Osteocyte (in vitro differentiated cells): ENCODE results near the gene CA6. TPM values are rescaled to one million over a fixed set of nuclear protein-coding genes. Genes with fewer than 3 reads are reported as not detected.
"Not testable (repeated sequence)": the region's sequence is repeated elsewhere in the genome, so short reads cannot be mapped to it uniquely, and the experiment has no call there.

Experiments
- DNase-seq: peaks from one replicate; pipeline ENCODE4 v3.0.0; 2021; ENCODE audit warnings: mixed read lengths; ENCODE audit not compliant: unreplicated experiment; ENCODE audit errors: extremely low spot score
- H3K27ac Mint-ChIP-seq: one replicate; pipeline ENCODE4 v1.8.0; 2021; ENCODE audit warnings: mild to moderate bottlenecking, mixed read lengths; ENCODE audit not compliant: unreplicated experiment
- H3K27me3 Mint-ChIP-seq: one replicate; pipeline ENCODE4 v1.8.0; 2021; ENCODE audit warnings: mixed read lengths; ENCODE audit not compliant: unreplicated experiment
- H3K36me3 Mint-ChIP-seq: one replicate; pipeline ENCODE4 v1.8.0; 2021; ENCODE audit warnings: mixed read lengths; ENCODE audit not compliant: unreplicated experiment
- H3K4me1 Mint-ChIP-seq: one replicate; pipeline ENCODE4 v1.8.0; 2021; ENCODE audit warnings: mixed read lengths; ENCODE audit not compliant: unreplicated experiment
- H3K4me3 Mint-ChIP-seq: one replicate; pipeline ENCODE4 v1.8.0; 2021; ENCODE audit warnings: mild to moderate bottlenecking, moderate library complexity, mixed read lengths; ENCODE audit not compliant: unreplicated experiment
- H3K9me3 Mint-ChIP-seq: one replicate; pipeline ENCODE4 v1.8.0; 2021; ENCODE audit warnings: mixed read lengths; ENCODE audit not compliant: unreplicated experiment
- CTCF ChIP-seq: fragments of 200-600 bp; sonication (generic); IDR thresholded peaks from 2 replicates; pipeline ENCODE4 v1.5.0; 2021; ENCODE audit warnings: antibody characterized with exemption, mild to moderate bottlenecking, moderate library complexity
- total RNA-seq: library from RNA; stranded (reverse); gene quantifications from 2 replicates; pipeline ENCODE4 v1.2.1, GENCODE V29; 2021

The CA6 gene
- total RNA-seq, 1 donor from 2014 or later = not detected

GRCh38 chr1:8922962-8923361 is 22.7 kb upstream of the CA6 start:
- peaks cover 3% of the 10 kb centered on the region for H3K4me1 Mint-ChIP-seq
- H3K27me3 Mint-ChIP-seq = no peaks in the 10 kb centered on the region
- no peak overlapping the region for H3K4me3 Mint-ChIP-seq
- no peak overlapping the region for H3K27ac Mint-ChIP-seq
- no peaks in the 10 kb centered on the region for H3K9me3 Mint-ChIP-seq
- no peak for DNase-seq
- no peaks in the 10 kb centered on the region for H3K36me3 Mint-ChIP-seq
- TF ChIP-seq CTCF = no peak

GRCh38 chr1:8925406-8925805 is 20.3 kb upstream of the CA6 start:
- Mint-ChIP-seq H3K9me3 (no peaks in the 10 kb centered on the region), H3K27ac (no peak overlapping the region), H3K36me3 (no peaks in the 10 kb centered on the region), H3K4me1 (no peaks in the 10 kb centered on the region), H3K27me3 (no peaks in the 10 kb centered on the region), H3K4me3 (no peak overlapping the region)
- no peak for DNase-seq
- no peak for TF ChIP-seq CTCF

GRCh38 chr1:8925960-8926359 is 19.7 kb upstream of the CA6 start:
- no peak for TF ChIP-seq CTCF
- no peaks in the 10 kb centered on the region for H3K9me3 Mint-ChIP-seq
- H3K27ac Mint-ChIP-seq = no peak overlapping the region
- no peaks in the 10 kb centered on the region for H3K27me3 Mint-ChIP-seq
- H3K36me3 Mint-ChIP-seq = no peaks in the 10 kb centered on the region
- DNase-seq = no peak
- H3K4me1 Mint-ChIP-seq = no peaks in the 10 kb centered on the region
- H3K4me3 Mint-ChIP-seq = no peak overlapping the region

- no peak for TF ChIP-seq CTCF
- Mint-ChIP-seq H3K27me3 (no peaks in the 10 kb centered on the region), H3K4me1 (no peaks in the 10 kb centered on the region)
Observed at GRCh38 chr1:8926707-8927694, 18.7 kb upstream of the CA6 start.

GRCh38 chr1:8930116-8930515 is 15.6 kb upstream of the CA6 start:
- no peaks in the 10 kb centered on the region for H3K4me1 Mint-ChIP-seq
- no peaks in the 10 kb centered on the region for H3K27me3 Mint-ChIP-seq
- H3K9me3 Mint-ChIP-seq = no peaks in the 10 kb centered on the region
- H3K4me3 Mint-ChIP-seq = no peak overlapping the region
- no peak overlapping the region for H3K27ac Mint-ChIP-seq
- H3K36me3 Mint-ChIP-seq = no peaks in the 10 kb centered on the region
- no peak for DNase-seq
- TF ChIP-seq CTCF = no peak

More at GRCh38 chr1:8926707-8927694, 18.7 kb upstream of the CA6 start:
- Mint-ChIP-seq H3K36me3 (no peaks in the 10 kb centered on the region), H3K27ac (no peak overlapping the region), H3K4me3 (no peak overlapping the region), H3K9me3 (no peaks in the 10 kb centered on the region)
- no peak for DNase-seq

GRCh38 chr1:8937051-8937450 is 8.6 kb upstream of the CA6 start:
- H3K4me1 Mint-ChIP-seq = peaks cover 13% of the 10 kb centered on the region
- not testable (repeated sequence) for H3K27ac Mint-ChIP-seq, H3K27me3 Mint-ChIP-seq, DNase-seq, H3K36me3 Mint-ChIP-seq, H3K4me3 Mint-ChIP-seq
- peaks cover 10% of the 10 kb centered on the region for H3K9me3 Mint-ChIP-seq
